ENCODE measurements around the gene CAMKMT.

- TF ChIP-seq CTCF (IDR thresholded peaks at IDR 0.05) (no peak), POLR2A (IDR thresholded peaks at IDR 0.05) (no peak)
Observed at GRCh38 chr2:44759823-44760222, 398.1 kb downstream of the CAMKMT start.
